CD4-positive, alpha-beta T cell (primary cell): ENCODE measurements around the gene SLC13A3. TPM values are rescaled to one million over a fixed set of nuclear protein-coding genes. Genes with fewer than 3 reads are reported as not detected.

Experiments used
- ATAC-seq: fragments of 200-7000 bp; cut with Tn5 transposase; one replicate; pipeline ENCODE4 v1.10.0; 2022; ENCODE audit warnings: mild to moderate bottlenecking; ENCODE audit not compliant: poor library complexity
- CTCF ChIA-PET: fragments of 350-600 bp; sonication (Branson Sonifier 250); formaldehyde crosslinking; loops from one replicate; lab custom pipeline; 2021; ENCODE audit warnings: antibody characterized with exemption, inconsistent platforms; lab: Charles Lee
- POLR2A ChIA-PET: fragments of 350-600 bp; sonication (Branson Sonifier 250); formaldehyde crosslinking; loops from one replicate; lab custom pipeline; 2021; ENCODE audit warnings: antibody characterized with exemption, inconsistent platforms; lab: Charles Lee
- DNase-seq, 14 experiments: peaks; one replicate each; pipeline ENCODE4 v3.0.0-alpha.2; 2013 to 2020; ENCODE audit warnings: mixed read lengths in 2 of 14
- H3K27ac ChIP-seq, 2 donors: one replicate each; pipeline versions ENCODE4 v1.5.1 to v1.7.0; 2013; ENCODE audit warnings: low read length in 2 of 2, low read depth in 1 of 2, mild to moderate bottlenecking in 1 of 2
- H3K27me3 ChIP-seq, 2 experiments: 1 replicate in 1 of 2; 2 replicates in 1 of 2; pipeline versions ENCODE4 v1.6.1 to v1.7.0; 2013; ENCODE audit warnings: low read length in 2 of 2, control low read depth in 1 of 2, mild to moderate bottlenecking in 1 of 2, moderate library complexity in 1 of 2; ENCODE audit not compliant: insufficient read depth in 2 of 2, control insufficient read depth in 1 of 2
- H3K36me3 ChIP-seq: one replicate; pipeline ENCODE4 v1.6.1; 2013; ENCODE audit warnings: low read length, control low read depth; ENCODE audit not compliant: insufficient read depth
- H3K4me1 ChIP-seq: one replicate; pipeline ENCODE4 v1.6.1; 2013; ENCODE audit warnings: low read length, control low read depth; ENCODE audit not compliant: insufficient read depth
- H3K4me3 ChIP-seq: one replicate; pipeline ENCODE4 v1.5.1; 2013; ENCODE audit warnings: mild to moderate bottlenecking, low read length, moderate library complexity
- H3K9me3 ChIP-seq, 2 experiments: 1 replicate in 1 of 2; 2 replicates in 1 of 2; pipeline versions ENCODE4 v1.6.1 to v1.7.0; 2013; ENCODE audit warnings: low read length in 2 of 2, mild to moderate bottlenecking in 2 of 2, control low read depth in 1 of 2, moderate library complexity in 1 of 2; ENCODE audit not compliant: control insufficient read depth in 1 of 2, insufficient read depth in 1 of 2
- H3K27ac Mint-ChIP-seq: one replicate; pipeline ENCODE4 v1.8.0; 2020; ENCODE audit warnings: mixed read lengths
- H3K27me3 Mint-ChIP-seq: one replicate; pipeline ENCODE4 v1.8.0; 2021; ENCODE audit warnings: mixed read lengths
- H3K36me3 Mint-ChIP-seq: one replicate; pipeline ENCODE4 v1.8.0; 2021; ENCODE audit warnings: low read depth, mixed read lengths
- H3K4me1 Mint-ChIP-seq: one replicate; pipeline ENCODE4 v1.8.0; 2021; ENCODE audit warnings: low read depth, mixed read lengths
- H3K4me3 Mint-ChIP-seq: one replicate; pipeline ENCODE4 v1.8.0; 2020; ENCODE audit warnings: mild to moderate bottlenecking, mixed read lengths
- H3K9me3 Mint-ChIP-seq: one replicate; pipeline ENCODE4 v1.8.0; 2020; ENCODE audit warnings: mixed read lengths
- CTCF ChIP-seq: fragments of 200-600 bp; IDR thresholded peaks from one replicate; pipeline ENCODE4 v1.8.0; 2022; ENCODE audit warnings: antibody characterized with exemption, mild to moderate bottlenecking
- intact Hi-C, 2 experiments: fragments of 100-400 bp; cut with DNase I in 1 of 2; cut with micrococcal nuclease in 1 of 2; formaldehyde crosslinking; loops; one replicate each; pipeline versions ENCODE4 v1.15.1 to v1.9.0; 2023 to 2025; cut with DNase I, micrococcal nuclease
- total RNA-seq, 174 experiments: library from RNA in 2 of 174; stranded (reverse) in 2 of 174; gene quantifications; one replicate each; pipeline ENCODE4 v1.2.3 and lab custom pipeline; 2021 to 2026

Gene SLC13A3
- total RNA-seq, 2 experiments from 2014 or later = 0.28 TPM; not detected in 1

GRCh38 chr20:46637020-46637419 lies 14.2 kb downstream of the SLC13A3 start:
- H3K4me1 ChIP-seq = no peaks in the 10 kb centered on the region
- ChIA-PET CTCF (no interaction called here), POLR2A (no interaction called here)
- peaks cover 3 to 12% of the 10 kb centered on the region in 2 experiments for H3K27me3 ChIP-seq
- TF ChIP-seq CTCF = no peak
- H3K36me3 Mint-ChIP-seq = no peaks in the 10 kb centered on the region
- H3K9me3 Mint-ChIP-seq = no peaks in the 10 kb centered on the region
- no peak for ATAC-seq
- no peak overlapping the region for H3K4me3 ChIP-seq
- H3K27ac Mint-ChIP-seq = no peak overlapping the region
- intact Hi-C loops = no loop called here
- H3K4me3 Mint-ChIP-seq = no peak overlapping the region
- no peaks in the 10 kb centered on the region for H3K36me3 ChIP-seq
- H3K27me3 Mint-ChIP-seq = peaks cover 54% of the 10 kb centered on the region
- H3K27ac ChIP-seq = no peak overlapping the region
- DNase-seq = no peak
- H3K9me3 ChIP-seq = no peaks in the 10 kb centered on the region
- H3K4me1 Mint-ChIP-seq = no peaks in the 10 kb centered on the region

GRCh38 chr20:46636514-46636913 lies 14.7 kb downstream of the SLC13A3 start:
- Mint-ChIP-seq H3K9me3 (no peaks in the 10 kb centered on the region), H3K4me1 (no peaks in the 10 kb centered on the region), H3K27me3 (peaks cover 49% of the 10 kb centered on the region), H3K36me3 (no peaks in the 10 kb centered on the region), H3K4me3 (no peak overlapping the region), H3K27ac (no peak overlapping the region)
- no peaks in the 10 kb centered on the region for H3K36me3 ChIP-seq
- H3K9me3 ChIP-seq = no peaks in the 10 kb centered on the region
- intact Hi-C loops = no loop called here
- no peak overlapping the region for H3K4me3 ChIP-seq
- H3K4me1 ChIP-seq = no peaks in the 10 kb centered on the region
- POLR2A ChIA-PET = no interaction called here
- no peak overlapping the region for H3K27ac ChIP-seq
- no peak for TF ChIP-seq CTCF
- no peak for ATAC-seq
- no peak for DNase-seq
- peaks cover 5 to 12% of the 10 kb centered on the region in 2 experiments for H3K27me3 ChIP-seq
- CTCF ChIA-PET = no interaction called here

- no peak for TF ChIP-seq CTCF
- intact Hi-C loops = no loop called here
- Mint-ChIP-seq H3K9me3 (no peaks in the 10 kb centered on the region), H3K27ac (no peak overlapping the region), H3K4me3 (no peak overlapping the region), H3K36me3 (no peaks in the 10 kb centered on the region), H3K4me1 (no peaks in the 10 kb centered on the region), H3K27me3 (peaks cover 41% of the 10 kb centered on the region)
- POLR2A ChIA-PET = no interaction called here
- H3K27me3 ChIP-seq = peaks cover 5% of the 10 kb centered on the region in 2 experiments
- H3K9me3 ChIP-seq = no peaks in the 10 kb centered on the region
- H3K36me3 ChIP-seq = no peaks in the 10 kb centered on the region
- CTCF ChIA-PET = no interaction called here
- no peak overlapping the region for H3K4me3 ChIP-seq
- ATAC-seq (no peak), DNase-seq (no peak)
- no peaks in the 10 kb centered on the region for H3K4me1 ChIP-seq
- H3K27ac ChIP-seq = no peak overlapping the region
These were observed 15.6 kb downstream of the SLC13A3 start for GRCh38 chr20:46635514-46636136.
